ENCODE measurements around the gene CPOX. TPM values are rescaled to one million over a fixed set of nuclear protein-coding genes. Genes with fewer than 3 reads are reported as not detected.

Gene CPOX
- total and polyA plus RNA-seq, 2 of the 8 experiments (the other 6 are each of a cell fraction or from before 2014, with no cell fraction given), result 17.4 to 27.0 TPM

GRCh38 chr3:98603580-98603979 lies 10.2 kb upstream of the CPOX start:
- no peak overlapping the region for H3K9ac ChIP-seq (replicated peaks in 1 of 4; ENCODE audit: extremely low read depth in 1 of 4, low read depth in 3 of 4, low read length in 3 of 4)
- H4K91ac ChIP-seq (replicated peaks; ENCODE audit: insufficient read length, low read length), result no peak overlapping the region
- no peak overlapping the region for H2AK5ac ChIP-seq (ENCODE audit: low read depth, low read length)
- H3K56ac ChIP-seq (replicated peaks; ENCODE audit: insufficient read length, low read depth, low read length), result no peak overlapping the region
- H2BK20ac ChIP-seq (ENCODE audit: low read length), result no peak overlapping the region
- H2BK120ac ChIP-seq (replicated peaks; ENCODE audit: low read depth, low read length), result no peak overlapping the region
- no peak overlapping the region for H4K8ac ChIP-seq (ENCODE audit: extremely low read depth, insufficient read depth, low read length)
- H3K4ac ChIP-seq (replicated peaks; ENCODE audit: insufficient read length, low read depth, low read length), result no peak overlapping the region
- no peak overlapping the region for H3K23ac ChIP-seq (ENCODE audit: insufficient read length)
- H3K4me2 ChIP-seq (ENCODE audit: insufficient read depth in 1 of 2, low read depth in 2 of 2, low read length in 2 of 2), result no peak overlapping the region
- no peak overlapping the region for H4K5ac ChIP-seq (ENCODE audit: insufficient read length, low read depth, low read length)
- H3K27me3 ChIP-seq (replicated peaks in 1 of 4; ENCODE audit: control insufficient read depth in 3 of 4, extremely low read depth in 1 of 4, insufficient read depth in 3 of 4, low read length in 3 of 4), result peaks cover 0 to 1% (median 0%) of the 10 kb centered on the region in 4 experiments; a peak in 1 of 7 replicates
- H3K18ac ChIP-seq (ENCODE audit: extremely low read depth, low read length), result no peak overlapping the region
- H2AFZ ChIP-seq (ENCODE audit: low read length), result no peak overlapping the region
- H2BK12ac ChIP-seq (ENCODE audit: low read depth, low read length), result no peak overlapping the region
- ChIA-PET POLR2A (ENCODE audit: partially characterized antibody) (no interaction called here), CTCF (ENCODE audit: partially characterized antibody) (interaction anchor here (0.9 to 5.5 kb wide), 14 partner anchors 9 to 390 kb away, joined by 3 to 74 read pairs (median 4); no protein-coding TSS in a partner anchor)
- DNase-seq (ENCODE audit: low read depth in 1 of 2, low spot score in 2 of 2), result no peak
- H3K27ac ChIP-seq (ENCODE audit: low read depth, low read length), result no peak overlapping the region
- H2BK15ac ChIP-seq (ENCODE audit: low read length), result no peak overlapping the region
- H3K79me1 ChIP-seq (ENCODE audit: low read depth, low read length), result no peaks in the 10 kb centered on the region
- no peaks in the 10 kb centered on the region for H3K4me1 ChIP-seq (replicated peaks in 1 of 4; ENCODE audit: control insufficient read depth in 3 of 4, insufficient read depth in 4 of 4, low read length in 3 of 4)
- TF ChIP-seq KDM1A (IDR thresholded peaks at IDR 0.05; ENCODE audit: borderline replicate concordance, low read length) (no peak), SIX5 (IDR thresholded peaks at IDR 0.05; ENCODE audit: low read depth, low read length) (no peak), EZH2 (IDR thresholded peaks at IDR 0.05; ENCODE audit: low read depth, low read length, severe bottlenecking) (no peak), TBP (IDR thresholded peaks at IDR 0.05; ENCODE audit: low read depth, low read length) (no peak), SUZ12 (IDR thresholded peaks at IDR 0.05; ENCODE audit: low read length) (no peak), NRF1 (IDR thresholded peaks at IDR 0.05; ENCODE audit: low read depth, low read length) (no peak)
- H3K9me3 ChIP-seq (ENCODE audit: insufficient read depth in 2 of 2, low read depth in 1 of 2, low read length in 1 of 2), result no peaks in the 10 kb centered on the region
- no peaks in the 10 kb centered on the region for H3K36me3 ChIP-seq (ENCODE audit: control insufficient read depth in 2 of 4, insufficient read depth in 4 of 4, low read length in 3 of 4)
- H3K79me2 ChIP-seq (ENCODE audit: control insufficient read depth in 1 of 2, insufficient read depth in 2 of 2, low read length in 2 of 2), result no peaks in the 10 kb centered on the region
- H3K4me3 ChIP-seq (ENCODE audit: extremely low read depth in 1 of 4, insufficient read depth in 2 of 4, low read depth in 3 of 4, low read length in 4 of 4), result no peak overlapping the region
- no peak for FAIRE-seq
- no peaks in the 10 kb centered on the region for H4K20me1 ChIP-seq (replicated peaks in 1 of 2; ENCODE audit: control insufficient read depth in 1 of 2, insufficient read depth in 2 of 2, low read length in 2 of 2)
- H3K14ac ChIP-seq (ENCODE audit: insufficient read length), result no peak overlapping the region
- H2BK5ac ChIP-seq (ENCODE audit: low read depth, low read length), result no peak overlapping the region
- no peaks in the 10 kb centered on the region for H3K23me2 ChIP-seq (ENCODE audit: low read depth, low read length)
